Esophagus muscularis mucosa (tissue), 4 donors: ENCODE measurements around the gene GRIK4. TPM values are rescaled to one million over a fixed set of nuclear protein-coding genes. Genes with fewer than 3 reads are reported as not detected.

Experiments used
- DNase-seq: peaks from one replicate; pipeline ENCODE4 v3.0.0-alpha.2; 2017; ENCODE audit errors: extremely low spot score
- H3K27ac ChIP-seq, 4 donors: fragments of 200-600 bp; sonication (generic); replicated peaks in 1 of 4; 1 replicate in 3 of 4; 2 replicates in 1 of 4; pipeline ENCODE4 v1.5.1; 2016 to 2019; ENCODE audit warnings: mild to moderate bottlenecking in 1 of 4
- H3K27me3 ChIP-seq, 4 donors: fragments of 200-600 bp; sonication (generic); one replicate each; pipeline versions ENCODE4 v1.5.1 to v1.6.0; 2016 to 2019
- H3K36me3 ChIP-seq, 4 donors: fragments of 200-600 bp; sonication (generic); one replicate each; pipeline ENCODE4 v1.5.1; 2016 to 2019
- H3K4me1 ChIP-seq, 4 donors: fragments of 200-600 bp; sonication (generic); one replicate each; pipeline ENCODE4 v1.5.1; 2016 to 2019
- H3K4me3 ChIP-seq, 4 donors: fragments of 200-600 bp; sonication (generic); 1 replicate in 2 of 4; 2 replicates in 2 of 4; pipeline ENCODE4 v1.5.1; 2016 to 2019; ENCODE audit warnings: mild to moderate bottlenecking in 4 of 4, moderate library complexity in 1 of 4
- H3K9me3 ChIP-seq, 4 donors: fragments of 200-600 bp; sonication (generic); 1 replicate in 3 of 4; 2 replicates in 1 of 4; pipeline ENCODE4 v1.5.1; 2016 to 2019
- EP300 ChIP-seq: sonication (generic); formaldehyde crosslinking; IDR thresholded peaks from one replicate; pipeline ENCODE4 v1.6.1; 2017; ENCODE audit warnings: antibody characterized with exemption
- POLR2A ChIP-seq: fragments of 450-650 bp; IDR thresholded peaks from one replicate; pipeline ENCODE4 v1.6.1; 2017; ENCODE audit warnings: antibody characterized with exemption, moderate library complexity, mild to moderate bottlenecking, low read depth
- POLR2AphosphoS5 ChIP-seq, 2 donors: sonication (generic); formaldehyde crosslinking; IDR thresholded peaks; one replicate each; pipeline ENCODE4 v1.6.1; 2017; ENCODE audit warnings: antibody characterized with exemption in 2 of 2
- WGBS: methylation state at CpG from one replicate; pipeline ENCODE4 v1.1.5; 2018; 5-methylcytosine and 5-hydroxymethylcytosine counted together
- intact Hi-C: fragments of 100-400 bp; cut with DNase I; formaldehyde crosslinking; loops from one replicate; pipeline ENCODE4 v1.15.1; 2023
- total RNA-seq, 4 donors: library from RNA; depleted of rRNA; stranded (reverse); fragments of >200 nt; gene quantifications; one replicate each; pipeline versions ENCODE4 v1.1.0 to v1.2.1, GENCODE V29; 2016
- TF ChIP-seq, protein P1 (sequence below), 3 experiments: fragments of 200-600 bp in 2 of 3; fragments of 450-650 bp in 1 of 3; sonication (generic) in 2 of 3; IDR thresholded peaks; one replicate each; pipeline ENCODE4 v1.5.1; 2017 to 2019; ENCODE audit warnings: antibody characterized with exemption in 3 of 3, mild to moderate bottlenecking in 2 of 3, moderate library complexity in 1 of 3

Gene GRIK4
- total RNA-seq, 4 donors from 2014 or later, result 0.13 to 0.83 (median 0.43) TPM

- Histone ChIP-seq H3K27ac (no peak overlapping the region), H3K9me3 (no peaks in the 10 kb centered on the region), H3K4me3 (no peak overlapping the region), H3K4me1 (no peaks in the 10 kb centered on the region), H3K36me3 (no peaks in the 10 kb centered on the region), H3K27me3 (peaks cover 0 to 58% (median 0%) of the 10 kb centered on the region in 4 donors)
- TF ChIP-seq, protein P1, sequence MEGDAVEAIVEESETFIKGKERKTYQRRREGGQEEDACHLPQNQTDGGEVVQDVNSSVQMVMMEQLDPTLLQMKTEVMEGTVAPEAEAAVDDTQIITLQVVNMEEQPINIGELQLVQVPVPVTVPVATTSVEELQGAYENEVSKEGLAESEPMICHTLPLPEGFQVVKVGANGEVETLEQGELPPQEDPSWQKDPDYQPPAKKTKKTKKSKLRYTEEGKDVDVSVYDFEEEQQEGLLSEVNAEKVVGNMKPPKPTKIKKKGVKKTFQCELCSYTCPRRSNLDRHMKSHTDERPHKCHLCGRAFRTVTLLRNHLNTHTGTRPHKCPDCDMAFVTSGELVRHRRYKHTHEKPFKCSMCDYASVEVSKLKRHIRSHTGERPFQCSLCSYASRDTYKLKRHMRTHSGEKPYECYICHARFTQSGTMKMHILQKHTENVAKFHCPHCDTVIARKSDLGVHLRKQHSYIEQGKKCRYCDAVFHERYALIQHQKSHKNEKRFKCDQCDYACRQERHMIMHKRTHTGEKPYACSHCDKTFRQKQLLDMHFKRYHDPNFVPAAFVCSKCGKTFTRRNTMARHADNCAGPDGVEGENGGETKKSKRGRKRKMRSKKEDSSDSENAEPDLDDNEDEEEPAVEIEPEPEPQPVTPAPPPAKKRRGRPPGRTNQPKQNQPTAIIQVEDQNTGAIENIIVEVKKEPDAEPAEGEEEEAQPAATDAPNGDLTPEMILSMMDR (IDR thresholded peaks at IDR 0.05), result no peak
- 88% methylated on average over 7 of the region's 7 CpGs for WGBS
- no peak for DNase-seq
- intact Hi-C loops, result no loop called here
These were observed 65.1 kb downstream of the GRIK4 start for GRCh38 chr11:120576606-120577005.

- H3K27ac ChIP-seq, result no peak overlapping the region
- TF ChIP-seq EP300 (no peak), POLR2AphosphoS5 (IDR thresholded peaks at IDR 0.05) (no peak), POLR2A (no peak)
- TF ChIP-seq, protein P1 (IDR thresholded peaks at IDR 0.05), result no peak
- no peaks in the 10 kb centered on the region for H3K9me3 ChIP-seq
- H3K27me3 ChIP-seq, result peaks cover 0 to 54% (median 0%) of the 10 kb centered on the region in 4 donors
- intact Hi-C loops, result no loop called here
- no peaks in the 10 kb centered on the region for H3K36me3 ChIP-seq
- no peaks in the 10 kb centered on the region for H3K4me1 ChIP-seq
- WGBS, result 93% methylated on average over 2 of the region's 2 CpGs
- H3K4me3 ChIP-seq, result no peak overlapping the region
- no peak for DNase-seq
These were observed 65.5 kb downstream of the GRIK4 start for GRCh38 chr11:120577041-120577440.

DNA sequence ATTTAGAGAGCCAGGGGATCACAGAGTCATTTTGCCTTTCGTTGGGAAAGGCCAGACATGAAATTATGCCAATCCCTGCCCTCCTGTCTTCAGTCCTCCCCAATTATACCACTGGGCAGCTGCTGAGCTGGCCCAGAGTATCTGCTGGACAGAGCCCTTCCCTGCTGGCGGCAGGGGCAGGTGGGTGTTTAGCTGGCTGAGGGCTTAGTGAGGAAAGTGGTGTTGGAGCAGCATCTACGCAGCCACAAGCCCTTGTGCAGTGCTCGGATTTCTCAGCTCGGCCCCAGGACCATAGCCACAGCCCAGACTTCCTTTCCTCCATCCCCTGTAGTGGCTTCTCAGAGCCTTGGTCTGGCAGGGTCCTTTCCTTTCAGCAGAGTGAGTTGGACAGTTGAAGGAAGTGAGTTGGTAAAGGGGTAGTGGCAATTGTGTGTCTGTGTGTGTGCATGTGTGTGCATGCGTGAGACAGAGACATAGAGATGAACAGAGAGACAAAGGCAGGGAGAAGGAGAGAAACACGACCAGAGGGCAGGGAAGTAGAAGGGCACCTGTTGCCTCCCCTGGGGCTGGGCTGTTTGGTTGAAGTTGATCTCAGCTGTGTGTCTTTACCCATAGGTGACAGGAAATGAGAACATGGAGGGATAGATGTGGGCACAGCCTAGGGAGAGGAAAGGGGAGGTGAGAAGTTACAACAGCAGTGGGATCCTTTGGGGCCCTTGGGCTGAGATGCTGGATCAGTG lies 66.2 kb downstream of the GRIK4 start:
- no peaks in the 10 kb centered on the region for H3K4me1 ChIP-seq
- 81% methylated on average over 7 of the region's 7 CpGs for WGBS
- intact Hi-C loops, result no loop called here
- H3K27ac ChIP-seq, result no peak overlapping the region
- H3K9me3 ChIP-seq, result peaks cover 0 to 6% (median 0%) of the 10 kb centered on the region in 4 donors
- peaks cover 0 to 51% (median 0%) of the 10 kb centered on the region in 4 donors for H3K27me3 ChIP-seq
- no peak for TF ChIP-seq POLR2A
- TF ChIP-seq, protein P1 (IDR thresholded peaks at IDR 0.05), result no peak
- no peaks in the 10 kb centered on the region for H3K36me3 ChIP-seq
- DNase-seq, result no peak
- no peak overlapping the region for H3K4me3 ChIP-seq

- H3K27me3 ChIP-seq, result peaks cover 0 to 45% (median 0%) of the 10 kb centered on the region in 4 donors
- H3K4me3 ChIP-seq, result no peak overlapping the region
- 73% methylated on average over 10 of the region's 14 CpGs for WGBS
- no peaks in the 10 kb centered on the region for H3K4me1 ChIP-seq
- H3K36me3 ChIP-seq, result no peaks in the 10 kb centered on the region
- H3K27ac ChIP-seq, result no peak overlapping the region
- no peak for DNase-seq
- TF ChIP-seq POLR2A, result no peak
- TF ChIP-seq POLR2AphosphoS5 (IDR thresholded peaks at IDR 0.05), result no peak
- TF ChIP-seq EP300, result no peak
- TF ChIP-seq, protein P1 (IDR thresholded peaks at IDR 0.05), result no peak
- intact Hi-C loops, result no loop called here
- peaks cover 0 to 15% (median 3%) of the 10 kb centered on the region in 4 donors for H3K9me3 ChIP-seq
These were observed 67.1 kb downstream of the GRIK4 start for GRCh38 chr11:120578596-120579154.

- H3K27ac ChIP-seq, result no peak overlapping the region
- WGBS, result 53% methylated on average over 7 of the region's 7 CpGs
- DNase-seq, result no peak
- H3K36me3 ChIP-seq, result no peaks in the 10 kb centered on the region
- peaks cover 0 to 44% (median 0%) of the 10 kb centered on the region in 4 donors for H3K27me3 ChIP-seq
- H3K9me3 ChIP-seq, result peaks cover 0 to 21% (median 7%) of the 10 kb centered on the region in 4 donors
- H3K4me1 ChIP-seq, result no peaks in the 10 kb centered on the region
- intact Hi-C loops, result no loop called here
- H3K4me3 ChIP-seq, result no peak overlapping the region
- TF ChIP-seq, protein P1 (IDR thresholded peaks at IDR 0.05), result no peak
- no peak for TF ChIP-seq EP300
- TF ChIP-seq POLR2AphosphoS5 (IDR thresholded peaks at IDR 0.05), result no peak
- TF ChIP-seq POLR2A, result no peak
These were observed 68.1 kb downstream of the GRIK4 start for GRCh38 chr11:120579611-120580031.
